RPMI7951 (cell line): ENCODE data around the gene VPS52. TPM values are rescaled to one million over a fixed set of nuclear protein-coding genes. Genes with fewer than 3 reads are reported as not detected.
A peak's percentile ranks its signal among the peaks of the same experiment; 100 is the strongest.

Experiments used
- DNase-seq: peaks from one replicate; pipeline ENCODE4 v3.0.0-alpha.2; 2012; ENCODE audit warnings: low read depth
- total RNA-seq: library from RNA; depleted of rRNA; stranded (reverse); fragments of >200 nt; shearing (Covaris generic); gene quantifications from 2 replicates; pipeline ENCODE4 v1.2.3, GENCODE V29; 2014; rRNA removed

VPS52 gene
- total RNA-seq, 1 experiment from 2014 or later: 43.1 TPM

- no peak for DNase-seq
These were observed 60.5 kb downstream of the VPS52 start for GRCh38 chr6:33211136-33211535.

GRCh38 chr6:33209856-33210255, 61.8 kb downstream of the VPS52 start:
- no peak for DNase-seq

- peak; percentile 77 for DNase-seq
These were observed 63.3 kb downstream of the VPS52 start, which contains the start of gene RING1 for GRCh38 chr6:33208091-33208967. Gene RING1 (plus strand): TSS chr6:33208500. CDS start chr6:33208823, 323 bp downstream.

GRCh38 chr6:33207552-33208090, 64.1 kb downstream of the VPS52 start:
- peak; percentile 52 for DNase-seq

- DNase-seq: peak; percentile 67
These were observed 64.7 kb downstream of the VPS52 start for GRCh38 chr6:33206864-33207551.

- peak; percentile 27 for DNase-seq
These were observed 65.4 kb downstream of the VPS52 start for GRCh38 chr6:33206027-33206863.

GRCh38 chr6:33205191-33206026, 66.3 kb downstream of the VPS52 start:
- peak; percentile 83 for DNase-seq

GRCh38 chr6:33204415-33205190, 67.1 kb downstream of the VPS52 start, which contains the start of gene HSD17B8:
Gene HSD17B8 (plus strand): TSS chr6:33204655. CDS start chr6:33204669, 14 bp downstream.
- peak; percentile 88 for DNase-seq

- DNase-seq: no peak
These were observed 67.6 kb downstream of the VPS52 start for GRCh38 chr6:33204165-33204414.

- DNase-seq: no peak
These were observed 68.1 kb downstream of the VPS52 start for GRCh38 chr6:33203443-33204164.

GRCh38 chr6:33202799-33203198, 68.9 kb downstream of the VPS52 start:
- no peak for DNase-seq

- DNase-seq: no peak
These were observed 69.7 kb downstream of the VPS52 start for GRCh38 chr6:33201935-33202334.

GRCh38 chr6:33201147-33201545, 70.5 kb downstream of the VPS52 start:
- DNase-seq: no peak

Other genes with a start within 250 kb of the VPS52 start
- 4.4 and 10.0 TPM in 2 replicates for gene HLA-DPA1, start 198.2 kb downstream of the VPS52 start, total RNA-seq
- gene HLA-DPB1, start 195.9 kb downstream of the VPS52 start, total RNA-seq: 29.6 and 35.4 TPM in 2 replicates
- gene COL11A2, start 79.4 kb downstream of the VPS52 start, total RNA-seq: 0.12 TPM in 1 of 2 replicates, not detected in the other
- gene RXRB, start 71.2 kb downstream of the VPS52 start, total RNA-seq: 14.4 and 15.4 TPM in 2 replicates
- 58.0 and 77.2 TPM in 2 replicates for gene SLC39A7, start 71.0 kb downstream of the VPS52 start, total RNA-seq
- gene HSD17B8, start 67.2 kb downstream of the VPS52 start, total RNA-seq: 3.2 and 3.4 TPM in 2 replicates
- gene RING1, start 63.4 kb downstream of the VPS52 start, total RNA-seq: 26.6 and 30.0 TPM in 2 replicates
- 3,254 and 3,442 TPM in 2 replicates for gene RPS18, start 199 bp upstream of the VPS52 start, total RNA-seq
- 2.0 TPM in 2 replicates for gene B3GALT4, start 5.2 kb upstream of the VPS52 start, total RNA-seq
- 106 and 109 TPM in 2 replicates for gene WDR46, start 17.4 kb upstream of the VPS52 start, total RNA-seq
- gene PFDN6, start 17.7 kb upstream of the VPS52 start, total RNA-seq: 76.7 and 134 TPM in 2 replicates
- 24.3 and 27.5 TPM in 2 replicates for gene RGL2, start 27.1 kb upstream of the VPS52 start, total RNA-seq
- 77.1 and 79.9 TPM in 2 replicates for gene TAPBP, start 42.2 kb upstream of the VPS52 start, total RNA-seq
- gene ZBTB22, start 45.9 kb upstream of the VPS52 start, total RNA-seq: 10.7 TPM in 2 replicates
- 51.8 and 54.8 TPM in 2 replicates for gene DAXX, start 51.1 kb upstream of the VPS52 start, total RNA-seq
- 125 and 128 TPM in 2 replicates for gene KIFC1, start 119.9 kb upstream of the VPS52 start, total RNA-seq
- gene PHF1, start 139.1 kb upstream of the VPS52 start, total RNA-seq: 23.2 and 23.5 TPM in 2 replicates
- 250 and 282 TPM in 2 replicates for gene CUTA, start 146.2 kb upstream of the VPS52 start, total RNA-seq
- 1.4 and 2.4 TPM in 2 replicates for gene SYNGAP1, start 148.2 kb upstream of the VPS52 start, total RNA-seq
- 7.4 and 7.5 TPM in 2 replicates for gene ZBTB9, start 182.7 kb upstream of the VPS52 start, total RNA-seq